Fibroblast of the aortic adventitia (primary cell): ENCODE data around the gene ING2. TPM values are rescaled to one million over a fixed set of nuclear protein-coding genes. Genes with fewer than 3 reads are reported as not detected.
"Not testable (repeated sequence)": the region's sequence is repeated elsewhere in the genome, so short reads cannot be mapped to it uniquely, and the experiment has no call there.

Experiments used
- DNase-seq: peaks from one replicate; pipeline ENCODE4 v3.0.0-alpha.2; 2010; ENCODE audit warnings: low read depth
- H3K4me3 ChIP-seq: 2 replicates; pipeline ENCODE4 v1.5.1; 2011; ENCODE audit warnings: low read depth, mild to moderate bottlenecking, control low read depth, low read length, moderate library complexity
- total RNA-seq: library from RNA; depleted of rRNA; stranded (reverse); fragments of >200 nt; gene quantifications from 2 replicates; pipeline ENCODE4 v1.2.3, GENCODE V29; 2012; ENCODE audit warnings: low replicate concordance
- TF ChIP-seq, protein P1 (sequence below): IDR thresholded peaks from 2 replicates; pipeline ENCODE4 v1.5.1; 2011; ENCODE audit warnings: mild to moderate bottlenecking, low read length, control low read depth, inconsistent platforms; ENCODE audit not compliant: insufficient read depth

ING2 gene
- total RNA-seq, 1 donor = 14.8 TPM

DNA sequence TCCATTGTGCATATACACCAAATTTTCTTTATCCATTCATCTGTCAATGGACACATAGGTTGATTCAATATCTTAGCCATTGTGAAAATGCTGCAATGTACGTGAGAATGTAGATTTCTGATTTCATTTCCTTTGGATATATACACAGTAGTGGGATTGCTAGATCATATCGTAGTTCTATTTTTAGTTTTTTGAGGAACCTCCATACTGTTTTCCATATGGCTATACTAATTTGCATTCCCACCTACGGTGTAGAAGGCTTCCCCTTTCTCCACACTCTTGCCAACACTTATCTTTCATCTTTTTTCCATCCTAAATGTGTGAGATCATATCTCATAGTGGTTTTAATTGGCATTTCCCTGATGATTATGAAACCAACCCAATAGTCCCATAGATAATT is 43.4 kb downstream of the ING2 start:
- TF ChIP-seq, protein P1, sequence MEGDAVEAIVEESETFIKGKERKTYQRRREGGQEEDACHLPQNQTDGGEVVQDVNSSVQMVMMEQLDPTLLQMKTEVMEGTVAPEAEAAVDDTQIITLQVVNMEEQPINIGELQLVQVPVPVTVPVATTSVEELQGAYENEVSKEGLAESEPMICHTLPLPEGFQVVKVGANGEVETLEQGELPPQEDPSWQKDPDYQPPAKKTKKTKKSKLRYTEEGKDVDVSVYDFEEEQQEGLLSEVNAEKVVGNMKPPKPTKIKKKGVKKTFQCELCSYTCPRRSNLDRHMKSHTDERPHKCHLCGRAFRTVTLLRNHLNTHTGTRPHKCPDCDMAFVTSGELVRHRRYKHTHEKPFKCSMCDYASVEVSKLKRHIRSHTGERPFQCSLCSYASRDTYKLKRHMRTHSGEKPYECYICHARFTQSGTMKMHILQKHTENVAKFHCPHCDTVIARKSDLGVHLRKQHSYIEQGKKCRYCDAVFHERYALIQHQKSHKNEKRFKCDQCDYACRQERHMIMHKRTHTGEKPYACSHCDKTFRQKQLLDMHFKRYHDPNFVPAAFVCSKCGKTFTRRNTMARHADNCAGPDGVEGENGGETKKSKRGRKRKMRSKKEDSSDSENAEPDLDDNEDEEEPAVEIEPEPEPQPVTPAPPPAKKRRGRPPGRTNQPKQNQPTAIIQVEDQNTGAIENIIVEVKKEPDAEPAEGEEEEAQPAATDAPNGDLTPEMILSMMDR = no peak
- DNase-seq = no peak
- H3K4me3 ChIP-seq = no peak overlapping the region

DNA sequence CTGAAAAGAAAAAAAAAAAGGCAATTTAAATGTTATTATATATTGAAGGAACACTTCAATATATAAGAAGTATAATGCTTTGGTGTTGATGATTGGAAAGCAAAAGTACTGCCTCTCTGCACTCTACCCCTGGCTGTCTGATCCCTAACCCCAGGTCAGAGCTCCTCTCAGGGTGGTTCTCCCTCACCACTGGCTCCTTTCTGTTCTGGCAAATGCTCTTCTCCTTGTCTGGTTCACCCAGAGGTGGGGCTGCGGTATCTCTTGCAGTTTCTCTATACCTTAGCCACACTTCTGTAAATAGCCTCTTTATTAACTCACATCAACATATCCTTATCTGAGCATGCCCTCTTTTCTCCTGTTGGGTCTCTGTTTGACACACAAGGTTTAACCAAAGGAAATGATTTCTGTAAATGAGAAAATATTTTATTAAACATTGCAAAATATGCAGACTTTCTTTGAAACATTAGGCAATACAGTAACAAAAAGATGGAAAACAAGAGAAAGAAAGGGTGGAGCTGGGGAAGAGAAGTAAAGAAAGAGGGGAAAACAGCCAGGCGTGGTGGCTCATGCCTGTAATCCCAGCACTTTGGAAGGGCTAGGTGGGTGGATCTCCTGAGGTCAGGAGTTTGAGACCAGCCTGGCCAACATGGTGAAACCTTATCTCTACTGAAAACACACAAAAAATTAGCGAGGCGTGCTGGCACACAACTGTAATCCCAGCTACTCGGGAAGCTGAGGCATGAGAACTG is 45.7 kb downstream of the ING2 start:
- peak; percentile 19 for DNase-seq
- TF ChIP-seq, protein P1 = no peak
- no peak overlapping the region for H3K4me3 ChIP-seq

DNA sequence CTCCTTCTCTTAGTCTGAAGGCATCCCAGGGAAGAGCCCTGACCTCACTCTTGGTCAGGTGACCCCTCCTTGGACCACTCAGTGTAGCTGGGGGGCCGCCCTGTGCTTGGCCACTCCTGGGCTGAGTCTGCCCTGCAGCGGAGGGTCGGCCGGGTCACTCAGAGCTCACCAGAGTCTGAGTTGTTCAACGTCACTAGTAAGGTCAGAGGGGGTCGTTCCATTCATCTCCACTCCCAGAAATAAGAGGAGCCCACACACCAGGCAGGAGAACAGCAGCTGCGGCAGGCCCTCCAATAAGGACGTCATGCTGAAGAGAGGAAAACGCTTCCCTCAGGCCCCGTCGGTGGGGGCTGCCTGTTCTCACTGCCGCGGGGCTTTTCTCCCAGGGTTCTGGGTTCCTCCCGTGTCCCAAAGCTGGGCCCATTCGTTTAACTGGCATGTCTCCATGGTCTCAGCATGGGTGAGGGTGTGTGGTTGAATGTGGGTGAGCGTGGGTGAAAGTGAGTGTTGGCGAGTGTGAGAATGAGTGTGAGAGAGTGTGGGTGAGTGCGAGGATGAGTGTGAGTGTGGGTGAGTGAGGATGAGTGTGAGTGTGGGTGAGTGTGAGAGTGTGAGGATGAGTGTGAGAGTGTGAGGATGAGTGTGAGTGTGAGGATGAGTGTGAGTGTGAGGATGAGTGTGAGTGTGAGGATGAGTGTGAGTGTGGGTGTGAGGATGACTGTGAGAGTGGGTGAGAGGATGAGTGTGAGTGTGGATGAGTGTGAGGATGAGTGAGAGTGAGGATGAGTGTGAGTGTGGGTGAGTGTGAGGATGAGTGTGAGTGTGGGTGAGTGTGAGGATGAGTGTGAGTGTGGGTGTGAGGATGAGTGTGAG is 47.7 kb downstream of the ING2 start:
- H3K4me3 ChIP-seq = no peak overlapping the region
- TF ChIP-seq, protein P1 = no peak
- no peak for DNase-seq

DNA sequence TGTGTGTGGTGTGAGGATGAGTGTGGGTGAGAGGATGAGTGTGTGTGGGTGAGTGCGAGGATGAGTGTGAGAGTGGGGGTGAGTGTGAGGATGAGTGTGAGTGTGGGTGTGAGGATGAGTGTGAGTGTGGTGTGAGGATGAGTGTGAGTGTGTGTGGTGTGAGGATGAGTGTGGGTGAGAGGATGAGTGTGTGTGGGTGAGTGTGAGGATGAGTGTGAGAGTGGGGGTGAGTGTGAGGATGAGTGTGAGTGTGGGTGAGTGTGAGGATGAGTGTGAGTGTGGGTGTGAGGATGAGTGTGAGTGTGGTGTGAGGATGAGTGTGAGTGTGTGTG is 48.3 kb downstream of the ING2 start:
- not testable (repeated sequence) for H3K4me3 ChIP-seq, DNase-seq

DNA sequence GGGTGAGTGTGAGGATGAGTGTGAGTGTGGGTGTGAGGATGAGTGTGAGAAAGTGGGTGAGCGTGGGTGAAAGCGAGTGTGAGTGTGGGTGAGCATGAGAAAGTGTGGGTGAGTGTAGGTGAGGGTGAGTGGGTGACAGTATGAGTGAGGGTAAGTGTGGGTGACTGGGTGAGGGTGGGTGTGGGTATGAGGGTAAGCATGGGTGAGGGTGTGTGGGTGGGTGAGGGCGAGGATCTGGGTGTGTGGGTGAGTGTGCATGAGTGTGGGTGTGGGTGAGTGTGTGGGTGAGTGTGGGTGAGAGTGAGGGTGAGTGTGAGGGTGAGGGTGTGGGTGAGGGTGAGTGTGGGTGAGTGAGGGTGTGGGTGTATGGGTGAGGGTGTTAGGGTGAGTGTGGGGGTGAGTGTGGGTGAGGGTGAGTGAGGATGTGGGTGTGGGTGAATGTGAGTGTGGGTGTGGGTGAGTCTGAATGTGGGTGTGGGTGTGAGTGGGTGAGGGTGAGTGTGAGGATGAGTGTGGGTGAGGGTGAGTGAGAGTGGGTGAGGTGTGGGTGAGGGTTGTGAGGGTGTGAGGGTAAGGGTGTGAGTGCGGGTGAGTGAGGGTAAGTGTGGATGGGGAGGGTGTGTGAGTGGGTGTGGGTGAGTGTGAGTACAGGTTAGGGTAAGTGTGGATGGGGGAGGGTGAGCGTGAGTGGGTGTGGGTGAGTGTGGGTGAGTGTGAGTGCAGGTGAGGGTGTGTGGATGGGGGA is 48.9 kb downstream of the ING2 start:
- TF ChIP-seq, protein P1 = no peak
- H3K4me3 ChIP-seq = no peak overlapping the region
- no peak for DNase-seq

DNA sequence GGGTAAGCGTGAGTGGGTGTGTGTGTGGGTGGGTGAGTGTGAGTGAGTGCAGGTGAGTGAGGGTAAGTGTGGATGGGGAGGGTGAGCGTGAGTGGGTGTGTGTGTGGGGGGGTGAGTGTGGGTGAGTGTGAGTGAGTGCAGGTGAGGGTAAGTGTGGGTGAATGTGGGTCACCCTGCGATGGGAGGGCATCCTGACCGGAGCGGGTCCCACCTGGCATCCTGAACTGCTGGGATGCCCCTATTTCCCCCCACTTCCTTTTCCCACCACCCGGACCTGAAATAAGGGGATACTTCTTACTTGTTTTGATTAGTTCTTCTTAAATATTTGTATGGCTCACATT is 49.5 kb downstream of the ING2 start:
- no peak for DNase-seq
- TF ChIP-seq, protein P1 = no peak
- H3K4me3 ChIP-seq = no peak overlapping the region

DNA sequence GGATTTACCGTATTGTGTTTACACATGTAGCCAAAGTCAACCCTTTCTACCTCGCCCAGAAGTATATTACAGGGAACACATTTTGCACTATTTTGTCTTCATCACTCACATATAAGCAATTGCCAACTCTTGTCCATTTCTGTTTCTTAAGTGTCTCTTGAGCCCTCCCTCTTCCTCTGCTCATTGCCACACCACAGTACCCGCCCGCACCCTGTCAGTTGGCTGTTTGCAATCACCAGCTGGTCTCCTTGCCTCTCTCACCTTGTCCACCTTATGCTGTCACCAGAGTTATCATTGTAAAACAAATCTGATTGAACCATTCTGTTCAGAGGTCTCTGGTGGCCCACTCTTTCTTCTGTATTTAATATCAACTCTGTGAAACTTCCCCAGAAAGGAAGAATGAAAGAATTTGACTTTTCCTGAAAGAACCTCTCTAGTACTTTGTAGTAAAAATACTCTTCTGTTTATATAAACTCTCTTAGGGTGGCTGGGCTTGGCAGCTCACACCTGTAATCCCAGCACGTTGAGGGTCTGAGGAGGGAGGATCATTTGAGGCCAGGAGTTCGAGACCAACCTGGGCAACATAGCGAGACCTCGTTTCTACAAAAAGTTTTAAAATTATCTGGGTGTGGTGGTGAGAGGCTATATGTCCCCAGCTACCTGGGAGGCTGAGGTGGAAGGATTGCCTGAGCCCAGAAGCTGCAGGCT is 50.2 kb downstream of the ING2 start:
- no peak for DNase-seq
- TF ChIP-seq, protein P1 = no peak

More for the DNA sequence above, 50.2 kb downstream of the ING2 start:
- no peak overlapping the region for H3K4me3 ChIP-seq
